ENCODE data around the gene NID2.

The NID2 gene

GRCh38 chr14:52080158-52080800, 11.4 kb upstream of the NID2 start:
- no peak for DNase-seq

GRCh38 chr14:52079239-52079959, 10.5 kb upstream of the NID2 start:
- no peak for DNase-seq

DNA sequence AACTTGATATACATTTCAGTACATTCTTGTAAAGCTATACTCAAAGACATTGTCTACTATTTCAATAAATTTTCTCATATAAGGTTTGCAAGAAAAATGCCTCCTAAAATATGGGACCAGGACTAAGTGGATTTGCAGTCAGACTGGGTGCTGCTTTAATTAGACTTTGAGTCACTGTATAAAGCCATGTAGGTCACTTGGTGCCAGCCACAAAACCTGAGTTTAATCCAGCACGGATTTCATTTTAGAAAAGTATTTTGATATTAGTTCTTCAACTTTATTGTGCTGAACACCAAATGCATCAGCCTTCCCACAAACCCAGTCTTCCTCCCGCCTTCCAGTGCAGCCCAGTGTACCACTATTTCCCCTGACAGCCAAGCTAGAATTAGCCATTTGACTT, 9.9 kb upstream of the NID2 start:
- DNase-seq: no peak

GRCh38 chr14:52078095-52078531, 9.3 kb upstream of the NID2 start:
- no peak for DNase-seq

GRCh38 chr14:52077256-52077979, 8.6 kb upstream of the NID2 start:
- DNase-seq: no peak

- no peak for DNase-seq
Measured at GRCh38 chr14:52076334-52076733, 7.5 kb upstream of the NID2 start.

- no peak for DNase-seq
Measured at GRCh38 chr14:52075371-52075770, 6.5 kb upstream of the NID2 start.

DNA sequence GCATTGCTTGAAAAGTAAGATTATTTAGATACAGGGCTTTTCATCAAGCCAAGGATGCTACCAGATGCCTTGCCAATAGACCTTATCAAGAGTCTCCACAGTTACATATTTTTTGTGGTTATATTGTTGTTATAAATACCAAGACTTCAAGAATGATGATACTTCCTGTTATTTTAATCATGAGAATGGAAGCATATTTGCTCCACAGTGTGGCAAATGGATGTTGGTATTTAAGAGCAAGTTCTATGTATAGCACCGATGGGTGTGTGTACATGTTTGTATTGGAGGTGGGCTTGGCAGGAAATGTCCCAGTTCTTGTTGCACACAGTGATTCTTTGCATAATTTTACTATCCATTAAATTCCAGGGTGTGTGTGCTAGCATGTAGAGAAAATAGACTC, 4.4 kb upstream of the NID2 start:
- DNase-seq: no peak

- DNase-seq: no peak
Measured at GRCh38 chr14:52072266-52072780, 3.5 kb upstream of the NID2 start.

DNA sequence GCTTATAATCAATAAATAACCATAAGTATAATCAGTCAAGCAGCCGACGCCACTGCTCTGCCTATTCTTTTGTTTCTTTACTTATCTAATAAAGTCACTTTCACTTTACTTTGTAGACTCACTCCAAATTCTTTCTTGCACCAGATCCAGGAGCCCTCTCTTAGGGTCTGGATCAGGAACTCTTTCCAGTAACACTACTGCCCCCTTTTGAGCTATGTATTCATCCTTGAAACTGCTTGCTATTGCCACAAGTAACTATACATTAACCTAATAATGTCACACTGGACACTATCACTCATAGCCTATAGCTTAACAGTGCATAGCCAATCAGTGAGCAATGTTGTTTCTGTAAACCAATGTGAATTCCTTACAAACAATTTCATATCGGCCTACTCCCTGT, 2.8 kb upstream of the NID2 start:
- DNase-seq: no peak

DNA sequence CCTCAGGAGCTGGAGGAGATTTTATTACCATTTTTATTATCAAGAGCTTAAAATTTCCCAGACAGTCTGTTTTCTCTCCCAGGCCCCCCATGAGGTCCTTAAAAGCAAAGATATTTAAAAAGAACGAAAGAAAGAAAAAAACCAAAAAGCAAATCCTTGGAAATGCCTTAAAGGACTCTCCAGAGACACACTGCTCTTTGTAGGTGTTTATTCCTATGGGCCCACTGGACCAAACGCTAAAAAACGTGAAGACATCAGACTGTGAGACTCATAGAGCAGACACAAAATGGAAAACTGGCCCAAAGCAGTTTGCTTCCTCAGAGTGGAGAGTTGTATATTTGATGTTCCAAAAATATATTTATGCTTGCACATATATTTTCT, 1.2 kb upstream of the NID2 start:
- DNase-seq: no peak

DNA sequence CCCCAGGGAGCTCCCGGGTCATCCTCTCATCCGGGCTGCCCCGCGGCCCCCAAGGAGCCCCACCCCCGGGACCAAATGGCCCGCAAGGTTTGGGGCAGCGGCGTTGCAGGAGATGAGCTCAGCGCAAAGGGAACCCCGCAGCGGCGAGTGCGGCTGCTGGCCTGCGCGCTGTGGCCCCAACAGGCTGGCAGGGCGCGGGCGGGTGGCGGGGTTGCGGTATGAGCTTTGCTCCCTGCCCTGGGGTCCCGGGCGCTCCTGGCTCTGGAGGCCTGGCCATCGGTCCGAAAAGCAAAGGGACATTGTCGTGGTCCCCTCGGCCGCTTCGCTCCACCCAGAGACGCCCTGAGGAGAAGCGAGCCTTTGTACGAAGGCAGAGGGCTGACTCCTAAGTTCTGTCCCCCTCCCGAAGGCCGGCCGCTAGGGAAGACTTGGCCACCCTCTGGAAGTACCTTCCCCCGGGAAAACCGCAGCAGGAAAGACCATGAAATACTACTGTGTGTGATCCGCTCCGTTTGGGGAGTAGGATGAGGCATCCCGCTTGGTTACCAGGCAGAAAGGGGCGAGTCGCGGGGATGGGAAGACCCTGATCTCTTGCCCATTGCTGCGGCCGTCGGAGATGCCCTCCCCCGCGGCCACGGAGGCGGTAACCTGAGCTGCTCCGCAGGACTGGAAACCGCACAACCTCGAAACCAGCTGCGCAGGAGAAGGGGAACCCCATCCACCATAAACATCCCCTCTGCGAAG, 620 bp upstream of the NID2 start:
- DNase-seq: no peak

- DNase-seq: no peak
Measured at GRCh38 chr14:52067873-52068614, 815 bp downstream of the NID2 start.

DNA sequence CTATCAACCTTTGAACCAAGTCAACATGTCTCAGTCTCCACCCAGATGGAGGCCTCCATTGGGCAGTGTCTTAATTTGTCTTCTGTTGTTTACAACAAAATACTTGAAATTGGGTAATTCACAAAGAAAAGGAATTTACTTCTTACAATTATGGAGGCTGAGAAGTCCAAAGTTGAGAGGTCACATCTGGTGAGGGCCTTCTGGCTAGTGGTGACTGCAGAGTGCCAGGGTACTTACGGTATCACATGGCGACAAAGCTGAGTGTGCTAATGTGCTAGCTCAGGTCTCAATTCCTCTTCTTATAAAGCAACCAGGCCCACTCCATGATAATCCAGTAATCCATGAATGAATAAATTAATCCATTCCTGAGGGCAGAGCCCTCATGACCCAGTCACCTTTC, 4.7 kb downstream of the NID2 start:
- DNase-seq: no peak

- no peak for DNase-seq
Measured at GRCh38 chr14:52063052-52063462, 5.8 kb downstream of the NID2 start.

- no peak for DNase-seq
Measured at GRCh38 chr14:52061890-52062289, 7.0 kb downstream of the NID2 start.

DNA sequence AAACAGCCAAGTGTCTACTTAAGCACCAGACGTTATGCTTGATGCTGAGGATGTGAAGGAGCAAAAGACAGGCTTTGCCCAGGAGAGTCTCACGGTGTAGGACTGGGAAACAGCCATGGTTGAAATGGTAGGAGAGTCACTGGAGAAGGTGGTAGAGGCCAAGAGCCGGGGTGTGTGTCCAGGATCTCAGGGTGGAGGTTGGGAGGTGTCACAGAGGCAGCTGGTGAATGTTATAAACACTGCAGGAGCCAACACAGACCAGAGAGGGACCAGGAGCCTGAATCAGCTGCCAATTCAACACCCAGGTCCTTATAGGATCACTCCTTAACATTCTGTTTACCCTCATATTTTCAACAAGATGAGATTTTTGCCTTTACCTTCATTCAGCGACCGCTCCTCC, 7.5 kb downstream of the NID2 start:
- DNase-seq: no peak

DNA sequence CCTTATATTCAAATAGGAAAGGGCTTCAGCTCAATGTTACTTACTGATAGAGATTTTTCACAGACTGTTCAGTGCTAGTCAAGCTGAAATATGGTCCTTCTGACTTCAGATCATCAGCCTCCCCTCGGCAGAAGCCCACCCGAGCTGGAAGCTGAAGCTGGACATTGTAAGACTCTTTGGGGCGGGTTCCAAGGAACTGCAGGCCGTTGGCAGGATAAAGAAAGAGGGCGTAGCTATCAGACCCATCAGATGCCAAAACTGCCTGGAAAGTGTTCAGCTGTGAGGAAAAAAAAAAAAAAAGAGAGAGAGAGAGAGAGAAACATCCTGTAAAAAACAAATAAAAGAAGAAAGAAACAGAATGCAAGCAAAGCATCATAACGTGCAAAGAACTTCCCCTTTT, 8.8 kb downstream of the NID2 start:
- DNase-seq: no peak

DNA sequence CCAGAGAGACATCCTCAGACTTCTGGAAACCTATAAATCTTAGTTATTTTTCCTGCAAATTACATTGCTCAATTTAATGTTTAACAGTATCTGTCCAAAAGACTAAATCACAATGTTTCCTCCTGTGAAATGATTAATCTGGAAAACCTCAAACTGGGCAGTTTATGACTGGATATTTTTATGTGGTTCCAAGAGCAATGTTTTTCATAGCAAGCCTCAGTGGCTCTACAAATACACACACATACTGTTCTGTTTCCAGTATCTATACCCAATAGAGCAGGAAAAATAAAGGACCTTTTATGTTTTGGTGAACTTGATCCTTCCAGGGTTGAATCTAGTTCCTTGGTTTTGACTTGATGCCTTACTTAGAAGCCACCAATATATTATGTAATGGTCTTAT, 9.2 kb downstream of the NID2 start:
- DNase-seq: no peak

- DNase-seq: no peak
Measured at GRCh38 chr14:52058341-52058740, 10.5 kb downstream of the NID2 start.

DNA sequence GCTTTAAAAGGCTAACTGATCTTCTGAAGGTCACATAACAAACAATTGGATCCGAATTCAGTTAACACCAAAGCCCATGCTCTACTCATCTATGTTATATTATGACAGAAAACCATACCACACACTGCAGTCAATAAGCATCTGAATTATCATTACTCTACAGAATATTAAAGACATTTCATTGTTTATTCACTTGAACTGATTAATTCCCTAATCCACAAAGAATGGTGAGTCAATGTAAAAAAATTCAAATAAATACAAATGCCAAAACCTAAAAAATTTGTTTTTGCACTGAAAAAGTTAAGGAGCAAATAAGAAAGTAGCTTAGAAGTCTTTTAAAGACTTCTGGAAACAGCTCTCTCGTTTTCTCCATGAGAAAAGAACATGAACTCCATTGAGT, 13.7 kb downstream of the NID2 start:
- DNase-seq: no peak

DNA sequence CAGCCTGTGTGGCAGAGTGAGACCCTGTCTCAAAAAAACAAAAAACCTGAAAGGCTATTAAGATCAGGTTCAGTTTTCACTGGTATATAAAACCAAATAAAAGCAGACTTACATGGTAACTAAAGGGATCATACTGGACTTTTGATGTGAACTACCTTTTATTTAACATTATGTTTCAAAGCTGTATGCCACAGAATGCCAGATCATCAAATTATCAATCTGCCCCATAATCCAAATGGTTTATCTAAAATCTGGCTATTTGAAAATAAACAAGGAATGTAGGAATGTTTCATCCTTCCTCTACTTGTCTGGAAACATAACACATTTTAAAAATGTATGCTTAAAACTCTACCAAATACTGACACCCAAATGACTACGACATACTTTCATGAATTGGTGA, 14.2 kb downstream of the NID2 start:
- no peak for DNase-seq

DNA sequence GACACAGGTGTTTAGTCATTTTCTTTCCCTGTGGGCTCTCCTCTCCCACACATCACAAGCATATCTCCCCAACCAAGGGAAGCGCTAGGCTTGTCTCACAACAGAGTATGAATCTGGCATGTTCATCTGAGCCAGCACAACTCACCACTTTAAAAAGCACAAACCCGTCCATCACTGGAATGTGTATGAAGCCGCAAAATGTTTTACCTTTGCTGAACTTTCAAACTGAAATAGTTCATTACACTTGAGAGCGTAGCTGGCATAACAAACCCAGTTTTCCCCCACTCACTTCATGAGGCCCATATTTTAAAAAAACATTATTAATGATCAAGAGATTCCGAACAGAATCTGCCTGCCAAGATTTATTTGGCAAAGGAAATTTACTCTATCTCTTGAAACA, 15.8 kb downstream of the NID2 start:
- no peak for DNase-seq
